Endothelial cell (in vitro differentiated cells): ENCODE measurements around the gene MAPKAP1. TPM values are rescaled to one million over a fixed set of nuclear protein-coding genes. Genes with fewer than 3 reads are reported as not detected.

Source experiments
- DNase-seq: peaks from one replicate; pipeline ENCODE4 v3.0.0; 2021; ENCODE audit warnings: low spot score
- H3K27ac Mint-ChIP-seq: one replicate; pipeline ENCODE4 v1.8.0; 2021; ENCODE audit warnings: mixed read lengths, inconsistent platforms; ENCODE audit not compliant: unreplicated experiment
- H3K27me3 Mint-ChIP-seq: one replicate; pipeline ENCODE4 v1.8.0; 2021; ENCODE audit warnings: mild to moderate bottlenecking, moderate library complexity, mixed read lengths, inconsistent platforms; ENCODE audit not compliant: unreplicated experiment
- H3K36me3 Mint-ChIP-seq: one replicate; pipeline ENCODE4 v1.8.0; 2021; ENCODE audit warnings: mild to moderate bottlenecking, low read depth, mixed read lengths, inconsistent platforms; ENCODE audit not compliant: unreplicated experiment
- H3K4me1 Mint-ChIP-seq: one replicate; pipeline ENCODE4 v1.8.0; 2021; ENCODE audit warnings: mild to moderate bottlenecking, mixed read lengths, inconsistent platforms; ENCODE audit not compliant: unreplicated experiment
- H3K4me3 Mint-ChIP-seq: one replicate; pipeline ENCODE4 v1.8.0; 2021; ENCODE audit warnings: mild to moderate bottlenecking, mixed read lengths, inconsistent platforms; ENCODE audit not compliant: unreplicated experiment
- H3K9me3 Mint-ChIP-seq: one replicate; pipeline ENCODE4 v1.8.0; 2021; ENCODE audit warnings: mixed read lengths, inconsistent platforms; ENCODE audit not compliant: unreplicated experiment
- CTCF ChIP-seq: fragments of 200-600 bp; sonication (generic); IDR thresholded peaks from one replicate; pipeline ENCODE4 v1.5.0; 2021; ENCODE audit warnings: antibody characterized with exemption; ENCODE audit not compliant: unreplicated experiment
- total RNA-seq: library from RNA; stranded (reverse); fragmentation: NEBNext Ultra II Directional; extraction: Animal tissue kit (Norgen Biotek cat#: 25700); gene quantifications from one replicate; pipeline ENCODE4 v1.2.1, GENCODE V29; 2021; ENCODE audit not compliant: unreplicated experiment

MAPKAP1 gene
- total RNA-seq, 1 donor from 2014 or later, result 74.6 TPM

- H3K27ac Mint-ChIP-seq, result no peak overlapping the region
- peaks cover 20% of the 10 kb centered on the region for H3K36me3 Mint-ChIP-seq
- peaks cover 2% of the 10 kb centered on the region for H3K27me3 Mint-ChIP-seq
- H3K4me3 Mint-ChIP-seq, result no peak overlapping the region
- H3K4me1 Mint-ChIP-seq, result no peaks in the 10 kb centered on the region
- no peaks in the 10 kb centered on the region for H3K9me3 Mint-ChIP-seq
- TF ChIP-seq CTCF, result no peak
- no peak for DNase-seq
These were observed 244.1 kb downstream of the MAPKAP1 start for GRCh38 chr9:125462861-125463291.

- no peak overlapping the region for H3K4me3 Mint-ChIP-seq
- no peak for TF ChIP-seq CTCF
- H3K27ac Mint-ChIP-seq, result no peak overlapping the region
- no peaks in the 10 kb centered on the region for H3K9me3 Mint-ChIP-seq
- peaks cover 4% of the 10 kb centered on the region for H3K27me3 Mint-ChIP-seq
- peaks cover 32% of the 10 kb centered on the region for H3K36me3 Mint-ChIP-seq
- no peak for DNase-seq
- no peaks in the 10 kb centered on the region for H3K4me1 Mint-ChIP-seq
These were observed 245.3 kb downstream of the MAPKAP1 start for GRCh38 chr9:125461636-125462190.

- no peak overlapping the region for H3K27ac Mint-ChIP-seq
- DNase-seq, result no peak
- H3K4me3 Mint-ChIP-seq, result no peak overlapping the region
- TF ChIP-seq CTCF, result no peak
- H3K9me3 Mint-ChIP-seq, result no peaks in the 10 kb centered on the region
- H3K36me3 Mint-ChIP-seq, result peaks cover 38% of the 10 kb centered on the region
- H3K4me1 Mint-ChIP-seq, result no peaks in the 10 kb centered on the region
- H3K27me3 Mint-ChIP-seq, result peaks cover 4% of the 10 kb centered on the region
These were observed 245.9 kb downstream of the MAPKAP1 start for GRCh38 chr9:125460883-125461635.

- Mint-ChIP-seq H3K4me3 (no peak overlapping the region), H3K27ac (no peak overlapping the region), H3K27me3 (peaks cover 4% of the 10 kb centered on the region), H3K36me3 (peaks cover 43% of the 10 kb centered on the region), H3K4me1 (no peaks in the 10 kb centered on the region), H3K9me3 (no peaks in the 10 kb centered on the region)
- no peak for DNase-seq
- TF ChIP-seq CTCF, result no peak
These were observed 246.7 kb downstream of the MAPKAP1 start for GRCh38 chr9:125460346-125460745.

- Mint-ChIP-seq H3K27ac (no peak overlapping the region), H3K36me3 (peaks cover 46% of the 10 kb centered on the region)
These were observed 249.7 kb downstream of the MAPKAP1 start for GRCh38 chr9:125457357-125457756.

More at GRCh38 chr9:125457357-125457756, 249.7 kb downstream of the MAPKAP1 start:
- no peak for TF ChIP-seq CTCF
- peaks cover 4% of the 10 kb centered on the region for H3K27me3 Mint-ChIP-seq
- H3K4me3 Mint-ChIP-seq, result peak overlapping the region; percentile 7
- no peaks in the 10 kb centered on the region for H3K9me3 Mint-ChIP-seq
- H3K4me1 Mint-ChIP-seq, result no peaks in the 10 kb centered on the region
- DNase-seq, result no peak
